ENCODE measurements around the gene KIF3B.

GRCh38 chr20:32370897-32371296 is 93.4 kb downstream of the KIF3B start:
- TF ChIP-seq CTCF (IDR thresholded peaks at IDR 0.05; ENCODE audit: low read length) (no peak), EZH2 (optimal IDR thresholded peaks at IDR 0.05; ENCODE audit: low read depth, low read length) (no peak)
